ENCODE measurements around the gene TSEN15.

TSEN15 gene

DNA sequence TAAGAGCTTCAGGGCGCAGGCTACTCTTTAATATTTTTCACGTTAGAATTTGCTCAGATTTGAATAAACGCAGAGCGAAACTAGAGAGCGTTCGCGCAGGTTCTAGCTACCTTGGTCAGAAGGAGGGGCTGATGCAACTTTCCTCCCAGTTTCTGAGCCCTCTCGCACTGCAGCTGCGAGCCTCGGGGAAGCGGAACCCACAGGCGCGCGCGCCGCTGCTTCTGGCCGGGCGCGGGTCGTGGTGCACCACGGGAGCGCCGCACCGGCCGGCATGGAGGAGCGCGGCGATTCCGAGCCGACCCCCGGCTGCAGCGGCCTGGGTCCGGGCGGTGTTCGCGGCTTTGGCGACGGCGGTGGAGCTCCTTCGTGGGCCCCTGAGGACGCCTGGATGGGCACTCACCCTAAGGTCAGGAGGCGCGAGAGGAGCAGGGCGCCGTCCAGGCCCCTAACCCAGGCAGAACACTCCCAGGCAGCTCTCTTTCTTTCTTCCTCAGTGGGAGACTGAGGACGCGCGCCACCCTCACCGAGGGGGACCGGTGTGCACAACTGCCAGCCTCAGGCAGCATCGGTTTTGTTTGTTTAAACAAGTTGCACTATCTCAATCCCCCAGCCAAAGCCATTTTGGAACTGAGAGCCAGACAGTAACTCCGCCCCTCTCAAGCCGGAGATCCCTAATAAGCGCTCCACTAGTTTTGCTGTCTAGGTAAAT is at the start of gene TSEN15:
TSS of gene TSEN15 (plus strand) at position 246 of the 709 bp plus-strand sequence. CDS start at position 272, 26 bp downstream.
- peak; percentile 72 for DNase-seq

DNA sequence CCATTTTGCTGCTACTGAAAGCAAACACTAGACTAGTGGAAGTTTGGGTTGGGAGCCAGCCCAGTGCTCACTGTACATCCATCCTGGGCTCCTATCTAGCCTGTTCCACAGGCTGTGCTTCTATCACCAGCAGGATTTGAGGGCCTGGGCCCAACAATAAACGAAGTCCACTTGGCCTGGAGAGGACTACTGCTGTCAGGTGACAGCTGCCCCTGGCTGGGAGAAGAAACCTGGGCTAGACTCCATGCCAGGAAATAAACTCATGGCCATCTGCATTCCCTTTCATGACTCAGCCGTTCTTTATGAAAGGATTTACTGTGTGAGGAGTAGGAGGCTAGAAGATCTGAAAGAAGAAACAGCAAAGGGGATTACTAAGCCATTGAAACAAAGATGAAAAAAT is 49.5 kb upstream of the TSEN15 start:
- DNase-seq, result no peak

DNA sequence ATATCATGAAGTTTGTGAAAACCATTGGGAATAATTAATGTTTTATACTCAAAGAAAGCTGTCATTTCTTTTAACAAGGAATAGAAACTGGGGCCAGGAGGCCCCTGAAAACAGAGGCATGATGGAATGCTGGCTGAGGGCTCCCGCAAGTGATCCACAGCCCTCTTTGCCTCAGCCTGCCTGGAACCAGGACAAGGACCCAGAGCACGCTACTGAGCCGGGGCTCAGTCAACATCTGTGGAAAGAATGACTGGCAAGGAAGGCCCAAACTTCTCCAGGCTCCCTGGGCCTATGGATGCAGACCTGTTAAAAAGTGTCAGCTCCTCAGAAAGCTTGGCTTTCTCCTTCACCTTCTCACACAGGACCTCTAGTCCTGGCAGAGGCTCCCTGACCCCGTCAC is 46.6 kb upstream of the TSEN15 start:
- no peak for DNase-seq

DNA sequence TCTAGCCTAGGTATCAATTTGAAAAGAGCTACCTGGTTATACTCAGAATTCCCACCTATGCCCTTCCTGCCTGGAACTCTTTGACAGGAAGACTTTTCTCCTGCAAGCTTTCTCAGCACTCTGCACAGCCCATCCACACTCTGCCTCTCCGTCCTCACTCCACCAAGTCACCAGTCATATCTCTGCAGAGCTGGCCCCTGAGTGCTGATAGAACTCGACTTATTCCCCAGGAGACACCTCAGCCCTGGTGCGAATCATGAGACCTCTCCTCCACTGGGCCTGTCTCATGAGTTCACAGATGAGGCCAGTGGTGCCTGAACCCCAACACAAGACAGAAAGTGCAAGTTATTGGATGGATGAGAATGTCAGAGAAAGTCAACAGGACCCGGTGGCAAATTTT is 46.0 kb upstream of the TSEN15 start:
- DNase-seq, result no peak

DNA sequence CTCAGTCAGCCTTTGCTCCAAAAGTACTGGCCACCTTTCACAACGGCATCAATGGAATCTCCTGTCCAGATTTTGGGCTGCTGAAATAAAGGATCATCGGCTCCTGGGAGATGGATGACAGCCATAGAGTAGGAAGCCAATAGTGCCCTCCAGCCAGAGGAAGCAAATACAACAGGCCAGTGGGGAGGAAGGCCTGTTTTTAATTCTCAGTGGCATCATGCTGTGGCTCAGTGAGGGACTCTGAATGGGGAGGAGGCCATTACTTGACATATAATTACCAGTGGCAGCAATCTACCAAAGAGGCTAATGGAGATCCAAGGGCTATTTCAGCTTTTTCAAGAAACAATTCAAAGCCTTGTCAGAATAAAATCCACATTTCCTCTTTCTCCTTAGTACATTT is 40.7 kb upstream of the TSEN15 start:
- DNase-seq, result no peak

DNA sequence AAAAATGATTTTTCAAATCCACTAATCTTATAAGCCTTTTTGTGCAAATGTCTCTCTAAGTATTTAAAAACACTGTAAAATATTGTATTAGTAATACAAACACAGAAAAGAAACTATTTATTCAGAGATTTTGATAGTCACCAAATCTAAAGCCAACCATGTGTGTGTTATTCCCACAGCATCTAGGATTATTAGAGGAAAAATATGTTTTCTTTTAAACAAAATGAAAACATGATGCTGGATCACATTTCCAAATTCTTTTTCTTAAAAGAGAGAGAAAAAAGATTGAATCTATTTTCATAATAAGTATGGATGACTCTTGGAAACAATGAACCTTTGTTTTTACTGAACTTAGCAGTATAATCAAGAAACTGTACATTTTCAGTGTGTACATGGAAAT is 39.3 kb upstream of the TSEN15 start:
- no peak for DNase-seq

DNA sequence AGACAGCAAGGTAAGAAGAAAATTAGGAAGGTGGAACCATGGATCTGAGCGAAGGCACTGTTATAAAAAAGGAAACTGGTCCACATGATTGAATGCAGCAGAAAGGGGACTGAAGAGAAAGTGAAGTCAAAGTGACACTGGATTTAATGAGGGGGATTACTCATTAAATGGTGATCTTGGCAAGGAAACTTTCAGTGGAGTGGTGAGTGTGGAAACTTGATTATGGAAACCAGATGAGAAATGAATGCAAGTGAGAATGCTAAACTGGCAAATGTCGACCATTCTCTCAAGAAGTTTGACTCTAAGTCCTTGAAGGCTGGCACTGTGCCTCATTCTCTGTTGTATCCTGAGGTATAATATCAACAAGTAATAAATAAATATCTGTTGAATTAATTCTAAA is 37.3 kb upstream of the TSEN15 start:
- no peak for DNase-seq

DNA sequence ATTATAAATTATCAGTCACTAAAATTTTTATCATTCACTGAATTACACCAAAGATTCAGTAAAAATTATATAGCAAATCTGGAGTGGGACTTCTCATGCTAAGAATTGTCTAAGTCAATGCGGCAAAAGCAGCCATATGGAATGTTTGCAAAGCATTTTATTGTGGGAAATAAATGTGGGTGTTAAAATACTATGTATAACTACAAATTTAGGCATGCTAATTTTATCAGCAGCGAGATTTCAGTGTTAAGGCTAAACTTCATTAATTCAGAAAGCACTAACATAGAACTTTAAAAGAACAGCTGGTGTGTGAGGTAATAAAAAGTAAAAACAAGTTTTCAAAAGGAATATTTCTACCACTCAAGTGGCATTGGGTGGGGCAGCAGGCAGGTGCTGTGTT is 35.4 kb upstream of the TSEN15 start:
- no peak for DNase-seq

DNA sequence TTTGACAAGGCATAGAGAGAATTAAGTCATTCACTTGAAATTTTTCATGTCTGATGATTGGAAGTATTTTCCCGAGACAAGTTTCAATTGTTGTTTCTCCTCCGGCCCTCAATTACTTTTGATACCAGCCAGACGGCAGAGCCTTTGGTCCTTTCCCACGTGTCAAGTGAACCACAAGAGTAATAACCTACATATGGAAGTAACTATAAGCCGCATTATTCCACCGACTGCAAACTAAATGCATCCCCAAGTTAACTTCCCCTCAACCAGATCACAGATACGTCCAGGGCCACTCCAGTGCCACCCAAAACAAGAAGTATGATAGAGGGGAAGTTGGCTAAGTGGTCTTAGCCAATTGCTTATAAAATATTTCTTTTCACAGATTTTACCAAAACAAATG is 34.2 kb upstream of the TSEN15 start:
- no peak for DNase-seq

DNA sequence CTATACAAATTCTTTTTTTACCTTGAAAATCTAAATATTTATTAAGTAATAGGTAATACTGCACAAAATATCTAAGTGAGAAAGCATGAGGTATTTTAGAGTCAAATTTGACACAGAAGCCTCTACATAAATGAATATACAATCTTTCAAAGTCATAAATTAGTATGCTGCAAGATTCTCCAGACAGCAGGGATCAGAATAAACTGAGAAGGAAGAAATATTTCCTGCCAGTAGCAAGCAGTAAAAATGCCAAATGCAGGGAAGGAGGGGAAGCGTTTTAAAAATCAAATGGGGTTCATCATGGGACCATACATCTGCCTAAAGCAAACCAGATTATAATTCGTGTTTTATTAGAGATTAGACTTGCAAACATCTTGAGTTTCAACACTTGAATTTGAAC is 32.9 kb upstream of the TSEN15 start:
- no peak for DNase-seq

DNA sequence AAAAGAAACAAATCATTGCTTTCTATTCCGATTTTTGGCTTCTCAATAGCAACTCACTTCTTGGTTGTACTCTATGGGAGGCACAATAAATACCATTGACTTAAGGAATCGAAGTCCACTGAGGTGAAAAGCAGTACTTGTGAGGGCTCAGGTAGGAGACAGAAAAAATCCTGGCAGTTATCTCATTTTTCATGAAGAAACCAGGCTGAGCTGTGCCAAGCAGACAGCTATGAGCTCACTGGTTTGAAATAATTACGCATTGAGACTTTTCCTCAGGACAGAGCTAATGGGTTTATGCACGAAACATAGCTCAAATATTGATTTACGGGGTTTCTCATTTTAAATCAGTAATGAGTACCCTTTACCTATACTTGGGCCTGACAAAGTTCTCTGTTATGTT is 32.5 kb upstream of the TSEN15 start:
- no peak for DNase-seq

DNA sequence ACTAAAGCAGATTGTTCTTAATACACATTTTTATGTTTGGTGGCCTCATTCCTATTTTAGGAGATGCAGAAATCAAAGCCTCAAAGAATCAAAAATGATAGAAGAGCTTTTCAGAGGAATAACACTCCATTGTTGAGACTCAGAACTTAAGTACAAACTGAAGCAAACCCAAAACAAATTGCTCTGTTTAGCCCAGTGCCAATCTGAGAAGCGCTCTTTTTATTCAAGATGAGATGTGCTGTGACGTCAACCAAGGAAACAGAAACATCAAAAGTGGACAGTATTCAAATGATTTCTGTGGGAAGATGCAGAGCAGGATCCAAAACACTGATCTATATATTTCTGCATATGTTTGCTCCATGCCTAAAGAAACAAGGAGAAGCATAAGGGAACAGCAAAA is 32.0 kb upstream of the TSEN15 start:
- no peak for DNase-seq

DNA sequence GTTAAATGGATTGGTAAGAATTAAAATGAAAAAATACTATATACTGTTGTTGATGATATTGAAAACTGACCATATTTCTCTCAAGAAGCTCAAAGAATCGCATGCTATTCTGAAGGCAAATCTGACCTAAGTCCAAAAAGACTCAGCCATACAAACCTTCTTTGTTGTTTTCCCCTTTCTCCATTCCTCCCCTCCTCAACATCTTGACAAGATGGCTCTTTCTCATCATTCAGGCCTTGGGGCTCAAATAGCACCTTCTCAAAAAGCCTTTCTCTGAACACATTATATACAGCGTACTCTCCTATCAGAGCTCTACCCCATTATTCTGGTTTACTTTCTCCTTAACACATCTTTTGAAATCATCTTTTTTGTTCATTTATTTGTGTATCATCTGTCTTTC is 31.2 kb upstream of the TSEN15 start:
- no peak for DNase-seq

DNA sequence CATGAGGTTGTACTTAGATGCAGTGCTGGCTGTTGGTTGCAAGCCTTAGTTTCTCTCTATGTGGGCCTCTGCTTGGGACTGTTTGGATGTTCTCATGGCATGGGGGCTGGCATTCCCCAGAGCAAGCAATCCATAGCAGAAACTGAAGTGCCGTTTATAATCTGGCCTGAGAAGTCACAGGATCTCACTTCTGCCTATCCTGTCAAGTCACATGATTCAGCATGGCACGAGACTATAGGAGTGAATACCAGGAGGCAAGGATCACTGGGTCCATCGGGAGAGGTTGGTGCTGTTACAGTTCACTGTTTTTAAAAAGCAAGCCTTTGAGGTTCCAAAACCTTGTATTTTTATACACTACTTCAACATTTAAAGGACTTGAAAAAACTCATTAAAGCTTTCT is 30.7 kb upstream of the TSEN15 start:
- no peak for DNase-seq

DNA sequence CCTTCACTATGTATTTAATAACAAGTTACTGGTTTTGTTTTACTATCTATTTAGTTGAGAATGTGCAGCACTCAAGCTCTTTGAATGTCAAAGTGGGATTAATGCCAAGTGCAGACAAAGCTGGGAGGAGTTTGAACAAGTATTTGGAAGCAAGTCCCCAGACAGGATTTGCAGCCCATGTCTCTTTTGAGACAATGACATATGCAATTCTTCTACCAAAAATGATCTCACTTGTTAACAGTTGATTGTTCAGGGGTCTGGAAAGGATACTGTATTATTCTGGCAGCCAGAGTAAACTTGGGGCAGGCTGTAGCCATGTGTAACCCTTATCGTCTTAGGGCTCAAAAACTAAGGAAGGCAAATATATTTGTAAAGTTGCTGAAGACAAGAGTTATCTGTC is 29.8 kb upstream of the TSEN15 start:
- DNase-seq, result no peak

DNA sequence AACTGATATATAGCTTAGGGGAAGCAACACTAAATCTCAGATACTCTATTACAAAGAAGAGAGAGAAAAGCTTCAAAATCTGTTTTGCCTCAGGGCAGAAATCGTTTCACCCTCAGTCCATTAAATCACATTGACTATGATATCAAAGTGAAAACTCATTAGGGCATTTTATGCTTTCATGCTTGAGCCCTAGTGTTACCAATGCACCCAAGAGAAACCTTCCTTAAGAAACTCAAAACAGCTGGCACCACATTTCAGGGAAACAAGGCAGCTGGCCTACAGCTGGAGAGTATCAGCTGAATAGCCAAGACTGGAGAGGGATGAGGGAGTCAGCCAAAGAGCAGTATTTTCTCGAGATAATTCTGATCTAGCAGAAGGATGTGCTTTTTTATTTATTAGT is 28.9 kb upstream of the TSEN15 start:
- no peak for DNase-seq

DNA sequence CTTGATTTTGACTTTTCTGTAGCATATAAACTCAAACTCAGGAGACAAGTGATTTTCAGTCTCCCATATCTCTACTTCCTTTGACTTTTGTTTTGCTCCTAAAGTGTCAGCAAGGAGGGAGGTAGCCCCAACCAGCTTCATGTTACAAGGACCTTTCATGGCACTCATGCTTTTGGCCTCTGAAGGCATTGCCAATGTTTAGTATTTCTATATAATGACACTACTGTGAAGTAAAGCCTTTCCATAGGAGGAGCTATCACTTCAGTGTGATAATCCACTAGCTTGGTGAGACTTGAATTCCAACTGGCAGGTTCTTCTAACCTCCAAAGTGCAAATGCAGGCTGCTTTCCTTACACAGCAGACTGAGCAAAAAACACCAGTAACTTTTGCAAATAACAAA is 28.4 kb upstream of the TSEN15 start:
- no peak for DNase-seq

DNA sequence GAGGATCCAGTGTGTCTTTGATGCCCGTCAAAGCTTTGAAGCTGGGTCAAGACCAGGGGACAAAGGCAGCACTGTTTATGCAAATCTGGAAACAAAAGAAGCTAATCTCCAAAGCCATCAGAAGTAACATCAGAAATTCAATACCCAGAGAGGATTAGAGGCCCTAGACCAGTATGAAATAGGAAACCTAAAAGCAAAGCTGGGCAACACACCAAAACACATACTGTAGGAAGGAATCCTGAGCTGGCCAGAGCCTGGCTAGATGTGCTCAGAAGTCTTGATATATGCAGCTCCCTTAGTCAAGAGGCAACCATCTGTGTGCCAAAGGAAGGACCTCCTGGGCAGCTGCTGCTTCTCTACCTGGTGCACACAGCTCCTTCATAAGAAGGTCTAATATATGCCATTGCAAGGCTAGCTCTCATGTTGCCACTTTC is 26.3 kb upstream of the TSEN15 start:
- no peak for DNase-seq

DNA sequence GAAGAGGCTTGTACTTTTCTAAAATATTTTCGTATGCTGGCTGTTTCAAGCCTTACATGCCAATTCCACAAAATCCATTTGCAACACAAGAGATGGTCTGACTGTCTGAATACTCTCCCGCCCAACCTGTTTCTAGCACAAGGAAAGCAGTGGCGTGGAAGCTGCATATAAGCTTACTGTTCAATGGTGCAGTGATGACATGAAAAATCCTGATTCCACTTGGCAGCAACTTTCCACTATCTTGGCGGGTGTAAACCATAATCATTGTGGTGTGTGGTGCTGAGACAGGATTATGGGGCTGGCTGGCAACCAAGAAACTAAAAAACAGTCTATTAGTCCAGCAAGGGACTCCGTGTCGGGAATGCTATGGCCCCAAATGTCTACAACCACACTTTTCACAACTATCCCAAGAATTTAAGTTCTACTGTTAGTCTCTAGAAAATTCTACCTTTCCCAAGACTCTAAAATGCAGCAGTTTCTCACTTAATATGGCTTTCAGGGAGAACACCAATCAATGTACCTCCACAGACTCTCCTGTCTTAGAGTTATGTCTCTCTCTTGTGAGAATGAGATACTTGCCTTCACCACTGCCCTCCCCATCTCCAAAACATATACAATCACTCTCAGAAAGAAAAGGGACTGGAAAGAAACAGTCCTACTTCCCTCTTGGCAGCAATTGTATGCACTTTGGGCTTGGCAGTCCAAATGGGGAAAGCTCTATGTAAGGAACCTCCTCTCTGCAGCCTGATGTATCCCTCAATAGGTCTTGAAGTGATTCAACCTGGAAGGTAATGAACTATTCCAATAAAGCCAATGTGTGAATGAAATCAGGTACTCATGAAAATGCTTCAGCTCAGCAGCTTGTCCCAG is 23.5 kb upstream of the TSEN15 start:
- DNase-seq, result no peak

DNA sequence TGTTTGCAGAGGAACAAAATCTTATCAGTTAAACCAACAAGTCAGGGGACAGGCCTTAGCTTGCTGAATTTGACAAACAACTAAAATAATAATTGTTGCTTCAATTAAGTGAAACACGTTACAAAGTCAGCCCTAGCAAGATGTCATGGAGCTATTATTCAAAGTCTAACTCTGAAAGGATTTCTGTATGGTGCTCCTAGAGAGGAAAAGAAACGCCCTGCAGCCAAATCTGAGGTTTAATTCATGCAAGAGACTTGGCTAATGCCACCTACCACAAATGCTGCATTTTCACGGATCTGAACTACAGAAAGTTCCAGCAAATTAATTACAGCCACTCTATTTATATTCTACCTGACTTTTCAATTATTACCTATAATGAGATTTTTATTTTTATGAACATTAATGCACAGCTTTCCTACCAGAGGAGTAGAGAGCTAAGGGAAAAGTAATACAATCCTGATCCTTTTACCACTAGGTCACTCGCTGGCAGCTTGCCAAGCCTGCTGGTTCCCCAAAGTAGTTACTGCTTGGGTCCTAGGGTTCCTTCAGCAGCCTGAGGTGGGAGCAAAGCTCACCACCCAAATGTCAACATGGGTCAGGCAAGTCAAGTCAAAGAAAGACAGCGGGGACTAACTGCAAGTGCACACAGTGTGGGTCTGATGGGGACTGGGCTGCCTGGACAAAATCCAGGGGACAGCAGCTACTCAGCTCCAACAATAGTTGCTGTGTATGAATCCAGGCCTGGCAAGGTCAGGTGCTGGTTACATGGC is 22.5 kb upstream of the TSEN15 start:
- DNase-seq, result no peak

DNA sequence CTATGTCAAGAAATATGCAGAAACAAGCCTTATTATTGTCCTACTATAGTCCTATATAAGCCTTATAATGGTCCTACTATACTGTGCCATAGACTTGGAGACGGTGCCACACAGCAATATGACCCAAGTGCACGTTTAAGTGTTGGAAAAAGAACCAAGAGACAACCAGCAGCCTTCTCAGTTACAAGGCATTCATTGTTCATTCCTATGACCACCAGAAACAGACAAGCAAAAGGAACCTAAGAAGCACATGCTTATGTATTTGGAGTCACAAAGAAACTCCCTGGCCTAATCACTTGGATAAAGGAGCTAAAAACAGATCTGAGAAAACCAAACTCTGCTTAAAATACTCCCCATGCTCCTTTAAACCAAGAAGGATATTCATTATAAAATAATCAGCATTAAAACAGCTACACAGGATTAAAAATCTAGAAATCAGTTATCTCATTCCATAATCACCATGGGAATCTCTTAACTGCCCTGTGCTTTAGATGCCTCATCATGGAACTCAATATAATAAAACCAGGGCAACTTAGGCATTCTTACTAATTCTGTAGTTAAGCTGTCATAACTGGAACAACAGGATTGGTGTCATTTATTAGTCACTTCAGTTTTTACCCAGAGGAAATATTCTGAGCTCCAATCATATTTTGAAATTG is 21.0 kb upstream of the TSEN15 start:
- no peak for DNase-seq

DNA sequence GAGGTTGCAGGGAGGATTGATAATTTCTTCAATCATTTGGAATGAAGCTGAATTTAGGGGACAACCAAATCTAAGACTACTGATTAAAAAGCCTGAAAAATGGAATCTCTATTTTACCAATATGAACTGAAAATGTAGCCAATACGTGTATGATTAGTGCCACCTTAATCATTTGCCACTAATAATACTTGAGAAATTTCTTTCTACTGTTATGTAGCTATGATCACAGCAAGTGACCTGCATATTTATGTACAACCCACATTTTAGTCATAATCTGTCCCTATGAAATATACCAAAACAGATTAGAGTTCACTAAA is 20.5 kb upstream of the TSEN15 start:
- DNase-seq, result no peak

DNA sequence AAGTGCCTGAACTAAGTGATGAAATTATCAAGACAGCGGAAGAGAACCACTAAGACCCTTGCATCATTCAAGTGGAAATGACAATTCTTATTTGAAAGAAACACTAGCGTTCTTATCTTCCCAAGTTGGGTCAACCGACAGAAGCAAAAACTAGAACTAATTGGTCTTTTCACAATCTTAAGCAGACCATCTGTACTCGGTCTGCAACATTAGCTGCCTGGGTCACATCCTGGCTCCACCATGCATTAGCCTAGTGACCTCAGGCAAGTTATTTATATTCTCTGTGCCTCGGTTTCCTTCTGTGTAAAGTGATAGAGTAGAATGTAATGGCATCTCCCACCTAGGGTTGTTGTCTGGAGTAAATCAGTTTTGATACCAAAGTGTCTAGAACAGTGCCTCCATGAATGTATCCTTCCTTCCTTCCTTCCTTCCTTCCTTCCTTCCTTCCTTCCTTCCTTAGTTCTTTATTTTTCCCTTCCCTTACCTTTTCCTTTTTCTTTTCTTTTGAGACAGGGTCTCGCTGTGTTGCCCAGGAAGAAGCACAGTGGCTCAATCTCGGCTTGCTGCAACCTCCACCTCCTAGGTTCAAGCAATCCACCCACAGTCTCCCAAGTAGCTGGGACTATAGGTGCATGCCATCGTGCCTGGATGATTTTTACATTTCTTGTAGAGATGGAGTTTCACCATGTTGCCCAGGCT is 20.0 kb upstream of the TSEN15 start:
- no peak for DNase-seq

All from activated CD4-positive, alpha-beta T cell treated with anti-CD3 and anti-CD28 coated beads, Interleukin-2, amount 50 U/mL, for 1 hour (primary cell).